Psoas muscle (tissue), 8 donors: ENCODE measurements around the gene TMEM181. TPM values are rescaled to one million over a fixed set of nuclear protein-coding genes. Genes with fewer than 3 reads are reported as not detected.

ENCODE experiments used
- ATAC-seq, 4 donors: fragments of 200-7000 bp; cut with Tn5 transposase; one replicate each; pipeline ENCODE4 v1.9.1; 2020; ENCODE audit warnings: moderate library complexity in 3 of 4, mild to moderate bottlenecking in 2 of 4
- DNase-seq, 2 donors: peaks; one replicate each; pipeline ENCODE4 v3.0.0-alpha.2; 2020
- H3K27ac ChIP-seq: fragments of 200-600 bp; one replicate; pipeline ENCODE4 v1.8.0; 2022
- H3K27me3 ChIP-seq, 3 donors: fragments of 200-600 bp in 1 of 3; one replicate each; pipeline versions ENCODE4 v1.6.1 to v1.8.0; 2013 to 2022; ENCODE audit warnings: low read length in 2 of 3, mild to moderate bottlenecking in 2 of 3, moderate library complexity in 1 of 3; ENCODE audit not compliant: insufficient read depth in 3 of 3
- H3K36me3 ChIP-seq, 2 donors: fragments of 200-600 bp in 1 of 2; one replicate each; pipeline versions ENCODE4 v1.6.1 to v1.8.0; 2013 to 2022; ENCODE audit warnings: low read depth in 1 of 2, mild to moderate bottlenecking in 1 of 2, moderate library complexity in 1 of 2; ENCODE audit not compliant: insufficient read depth in 1 of 2
- H3K4me1 ChIP-seq: fragments of 200-600 bp; one replicate; pipeline ENCODE4 v1.8.0; 2022
- H3K4me3 ChIP-seq: fragments of 200-600 bp; one replicate; pipeline ENCODE4 v1.8.0; 2022; ENCODE audit warnings: mild to moderate bottlenecking
- H3K9me3 ChIP-seq: fragments of 200-600 bp; one replicate; pipeline ENCODE4 v1.8.0; 2022
- WGBS, 3 donors: extraction: QIAGEN DNeasy Blood & Tissue Kit; methylation state at CpG; one replicate each; pipeline versions ENCODE4 v1.1.6 to v1.1.7; 2013; 5-methylcytosine and 5-hydroxymethylcytosine counted together
- intact Hi-C, 2 donors: fragments of 100-400 bp; cut with DNase I; formaldehyde crosslinking; loops; one replicate each; pipeline versions ENCODE4 v1.11.0 to v1.14.2; 2022
- polyA plus RNA-seq, 3 donors: library from polyadenylated mRNA; stranded (reverse); fragments of 200-250 nt; gene quantifications; one replicate each; pipeline ENCODE4 v1.2.3, GENCODE V29; 2013
- total RNA-seq, 4 donors: library from RNA; stranded (reverse); fragmentation: NEBNext Ultra II Directional in 2 of 4; extraction: Animal tissue kit (Norgen Biotek cat#: 25700) in 2 of 4; gene quantifications; one replicate each; pipeline versions ENCODE4 v1.2.1 to v1.2.4, GENCODE V29; 2021 to 2023
- TF ChIP-seq, protein P1 (sequence below): fragments of 200-600 bp; IDR thresholded peaks from one replicate; pipeline ENCODE4 v1.8.0; 2022; ENCODE audit warnings: antibody characterized with exemption
- donor health status: healthy with polysubstance abuse.
- donor health status: DM: no; HTN: no; CAD: no; lungs with moderate emphysema.
- donor health status: Bipolar disorder and iron deficiency.
- donor health status: healthy.
- donor health status: DM: yes; HTN: yes; CAD: no.
- donor health status: DM: no; HTN: no; CAD: no.
- donor health status: DM: no; HTN: no; CAD: no.
- donor health status: DM: yes; HTN: yes; CAD: no.

The TMEM181 gene
- total and polyA plus RNA-seq, 7 donors = 6.8 to 16.2 (median 12.2) TPM

- no peaks in the 10 kb centered on the region for H3K27me3 ChIP-seq
- no peak for DNase-seq
Observed at GRCh38 chr6:158561938-158562337, 2.0 kb downstream of the TMEM181 start.

DNA sequence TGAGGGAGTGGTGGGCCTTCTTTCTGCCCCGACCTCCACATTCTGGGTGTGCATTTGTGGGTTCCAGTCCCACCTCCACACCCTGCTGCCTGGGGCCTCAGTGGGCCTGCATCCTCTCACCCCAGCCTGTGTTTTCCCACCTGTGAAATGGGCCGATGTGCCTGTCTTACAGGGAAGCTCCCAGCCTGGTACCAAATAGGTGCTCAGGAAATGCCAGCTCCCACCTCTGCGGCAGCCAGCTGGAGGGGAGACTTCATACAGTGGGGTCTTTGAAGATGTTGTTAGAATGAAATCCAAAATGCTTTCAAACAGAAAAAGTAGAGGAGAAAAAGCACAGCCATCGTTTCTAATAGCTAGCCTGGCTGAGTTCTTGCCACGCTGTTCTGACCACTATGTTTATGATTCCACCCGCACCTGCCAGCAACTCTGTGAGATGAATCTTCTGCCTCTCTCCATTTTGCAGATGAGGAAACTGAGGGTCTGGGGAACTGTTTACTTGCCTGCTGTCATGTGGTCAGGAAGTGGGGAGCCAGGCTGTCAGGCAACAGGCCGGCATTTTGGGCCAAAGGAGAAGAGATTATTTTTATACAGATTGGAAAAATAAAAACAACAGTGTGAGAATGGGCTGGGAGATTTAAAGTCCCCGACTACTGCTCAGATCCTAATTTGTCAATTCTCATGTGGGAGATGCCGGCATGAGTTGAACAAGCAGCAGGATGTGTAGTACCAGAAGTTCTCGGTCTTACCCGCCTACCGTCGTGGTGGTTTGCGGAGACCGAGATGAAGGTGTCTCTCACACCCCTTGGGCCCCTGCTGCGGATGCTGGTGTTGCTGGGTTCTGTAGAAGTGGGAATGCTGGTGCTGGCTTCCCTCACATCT is 4.6 kb downstream of the TMEM181 start:
- H3K27me3 ChIP-seq = no peaks in the 10 kb centered on the region
- ATAC-seq = no peak
- 91 to 94% (median 94%) methylated on average over 16 of the region's 16 CpGs for WGBS, 3 donors
- no peak for DNase-seq
- H3K4me1 ChIP-seq = peaks cover 15% of the 10 kb centered on the region
- H3K27ac ChIP-seq = no peak overlapping the region
- no peaks in the 10 kb centered on the region for H3K9me3 ChIP-seq
- no peak overlapping the region for H3K4me3 ChIP-seq
- TF ChIP-seq, protein P1, sequence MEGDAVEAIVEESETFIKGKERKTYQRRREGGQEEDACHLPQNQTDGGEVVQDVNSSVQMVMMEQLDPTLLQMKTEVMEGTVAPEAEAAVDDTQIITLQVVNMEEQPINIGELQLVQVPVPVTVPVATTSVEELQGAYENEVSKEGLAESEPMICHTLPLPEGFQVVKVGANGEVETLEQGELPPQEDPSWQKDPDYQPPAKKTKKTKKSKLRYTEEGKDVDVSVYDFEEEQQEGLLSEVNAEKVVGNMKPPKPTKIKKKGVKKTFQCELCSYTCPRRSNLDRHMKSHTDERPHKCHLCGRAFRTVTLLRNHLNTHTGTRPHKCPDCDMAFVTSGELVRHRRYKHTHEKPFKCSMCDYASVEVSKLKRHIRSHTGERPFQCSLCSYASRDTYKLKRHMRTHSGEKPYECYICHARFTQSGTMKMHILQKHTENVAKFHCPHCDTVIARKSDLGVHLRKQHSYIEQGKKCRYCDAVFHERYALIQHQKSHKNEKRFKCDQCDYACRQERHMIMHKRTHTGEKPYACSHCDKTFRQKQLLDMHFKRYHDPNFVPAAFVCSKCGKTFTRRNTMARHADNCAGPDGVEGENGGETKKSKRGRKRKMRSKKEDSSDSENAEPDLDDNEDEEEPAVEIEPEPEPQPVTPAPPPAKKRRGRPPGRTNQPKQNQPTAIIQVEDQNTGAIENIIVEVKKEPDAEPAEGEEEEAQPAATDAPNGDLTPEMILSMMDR = no peak
- intact Hi-C loops = no loop called here
- no peaks in the 10 kb centered on the region for H3K36me3 ChIP-seq

More at GRCh38 chr6:158561938-158562337, 2.0 kb downstream of the TMEM181 start:
- Histone ChIP-seq H3K27ac (no peak overlapping the region), H3K4me3 (no peak overlapping the region), H3K36me3 (no peaks in the 10 kb centered on the region), H3K4me1 (peaks cover 19% of the 10 kb centered on the region), H3K9me3 (no peaks in the 10 kb centered on the region)
- TF ChIP-seq, protein P1 = no peak
- WGBS, 3 donors = 90 to 91% (median 90%) methylated on average over 8 of the region's 8 CpGs
- ATAC-seq = no peak
- intact Hi-C loops = no loop called here

DNA sequence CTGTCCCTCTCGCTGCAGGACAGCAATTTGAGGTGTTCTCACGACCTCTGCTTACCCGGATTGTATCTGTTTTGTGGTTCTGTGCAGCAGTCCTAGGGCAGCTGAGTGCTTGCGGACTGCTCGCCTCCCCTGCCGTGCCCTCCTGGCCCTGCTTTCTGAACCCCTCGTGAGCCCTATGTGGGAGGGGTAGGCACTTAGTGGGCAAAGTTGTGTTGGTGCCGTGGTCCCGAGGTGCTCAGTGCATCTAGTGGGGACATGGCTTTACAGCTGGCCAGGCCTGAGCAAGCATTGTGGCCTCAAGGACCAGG is 5.2 kb downstream of the TMEM181 start:
- ATAC-seq = no peak
- 88 to 96% (median 90%) methylated on average over 9 of the region's 9 CpGs for WGBS, 3 donors
- Histone ChIP-seq H3K27me3 (no peaks in the 10 kb centered on the region), H3K9me3 (no peaks in the 10 kb centered on the region), H3K4me1 (peaks cover 14% of the 10 kb centered on the region), H3K36me3 (no peaks in the 10 kb centered on the region), H3K27ac (no peak overlapping the region), H3K4me3 (no peak overlapping the region)
- TF ChIP-seq, protein P1 = no peak
- intact Hi-C loops = no loop called here
- DNase-seq = no peak

GRCh38 chr6:158565482-158566040 is 5.7 kb downstream of the TMEM181 start:
- Histone ChIP-seq H3K27ac (no peak overlapping the region), H3K9me3 (no peaks in the 10 kb centered on the region), H3K27me3 (no peaks in the 10 kb centered on the region), H3K4me1 (peaks cover 14% of the 10 kb centered on the region), H3K4me3 (no peak overlapping the region), H3K36me3 (no peaks in the 10 kb centered on the region)
- WGBS, 3 donors = 89 to 92% (median 89%) methylated on average over 14 of the region's 14 CpGs
- TF ChIP-seq, protein P1 = no peak
- ATAC-seq (no peak), DNase-seq (no peak)
- intact Hi-C loops = no loop called here
